GM19438 (cell line): ENCODE data around the gene MYMX.
"Not testable (repeated sequence)": the region's sequence is repeated elsewhere in the genome, so short reads cannot be mapped to it uniquely, and the experiment has no call there.

Experiments used
- ATAC-seq: cut with Tn5 transposase; IDR thresholded peaks from one replicate; pipeline ENCODE4 v1.9.1; 2021; ENCODE audit warnings: low read depth; ENCODE audit not compliant: unreplicated experiment

MYMX gene

GRCh38 chr6:44229376-44230033, 12.8 kb downstream of the MYMX start:
- no peak for ATAC-seq

- no peak for ATAC-seq
Observed at GRCh38 chr6:44230034-44230675, 13.4 kb downstream of the MYMX start.

GRCh38 chr6:44231426-44231825, 14.7 kb downstream of the MYMX start:
- ATAC-seq: not testable (repeated sequence)

- no peak for ATAC-seq
Observed at GRCh38 chr6:44232676-44233566, 16.2 kb downstream of the MYMX start.

GRCh38 chr6:44233567-44234100, 16.9 kb downstream of the MYMX start:
- ATAC-seq: no peak

GRCh38 chr6:44234101-44235025, 17.6 kb downstream of the MYMX start:
- no peak for ATAC-seq

GRCh38 chr6:44235269-44235668, 18.5 kb downstream of the MYMX start:
- no peak for ATAC-seq

- ATAC-seq: no peak
Observed at GRCh38 chr6:44235891-44236516, 19.3 kb downstream of the MYMX start.

- ATAC-seq: peak; percentile 61
Observed at GRCh38 chr6:44237021-44237812, 20.5 kb downstream of the MYMX start.

- ATAC-seq: peak; percentile 83
Observed at GRCh38 chr6:44237813-44238433, 21.2 kb downstream of the MYMX start.

- no peak for ATAC-seq
Observed at GRCh38 chr6:44238687-44239350, 22.1 kb downstream of the MYMX start.

GRCh38 chr6:44243345-44243744, 26.6 kb downstream of the MYMX start:
- ATAC-seq: no peak

- ATAC-seq: no peak
Observed at GRCh38 chr6:44245391-44245911, 28.7 kb downstream of the MYMX start.

GRCh38 chr6:44245912-44246662, 29.4 kb downstream of the MYMX start:
- ATAC-seq: peak; percentile 56

- peak; percentile 53 for ATAC-seq
Observed at GRCh38 chr6:44246663-44247337, 30.1 kb downstream of the MYMX start, which contains the start of gene HSP90AB1. HSP90AB1 (plus strand) TSS chr6:44247101; CDS start chr6:44248630, 1,529 bp downstream.
